Testis (tissue), 2 donors: ENCODE measurements around the gene HMCES.

Experiments
- CTCF ChIP-seq, 3 experiments: fragments of 450-650 bp in 2 of 3; fragments of 200-600 bp in 1 of 3; sonication (generic) in 1 of 3; IDR thresholded peaks; one replicate each; pipeline ENCODE4 v1.5.1; 2016 to 2019; ENCODE audit warnings: antibody characterized with exemption in 3 of 3, mild to moderate bottlenecking in 2 of 3, moderate library complexity in 1 of 3
- POLR2A ChIP-seq: fragments of 450-650 bp; IDR thresholded peaks from one replicate; pipeline ENCODE4 v1.6.1; 2017; ENCODE audit warnings: antibody characterized with exemption, mild to moderate bottlenecking, moderate library complexity

GRCh38 chr3:129266651-129267050 lies 12.0 kb upstream of the HMCES start:
- TF ChIP-seq CTCF (IDR thresholded peaks at IDR 0.05) (no peak), POLR2A (no peak)
